H1 (cell line): Measurements from ENCODE around the gene RAB21. TPM values are rescaled to one million over a fixed set of nuclear protein-coding genes. Genes with fewer than 3 reads are reported as not detected.

ENCODE experiments used
- CTBP2 ChIP-seq: IDR thresholded peaks from 2 replicates; pipeline ENCODE4 v1.7.0; 2011; ENCODE audit warnings: borderline replicate concordance, mild to moderate bottlenecking, moderate library complexity, mixed read lengths, low read length; ENCODE audit not compliant: insufficient read depth, insufficient read length
- NANOG ChIP-seq: IDR thresholded peaks from 2 replicates; pipeline ENCODE4 v1.6.1; 2011; ENCODE audit warnings: low read length, low read depth, mild to moderate bottlenecking, inconsistent platforms; ENCODE audit not compliant: insufficient read depth, poor library complexity, severe bottlenecking
- PHF8 ChIP-seq: fragments of 200-600 bp; sonication (generic); conservative IDR thresholded peaks from 2 replicates; pipeline ENCODE4 v1.7.1; 2012; ENCODE audit warnings: low read depth, mild to moderate bottlenecking, inconsistent platforms, low read length, moderate library complexity
- POLR2AphosphoS5 ChIP-seq: IDR thresholded peaks from 2 replicates; pipeline ENCODE4 v1.6.1; 2011; ENCODE audit warnings: low read depth, low read length
- ZNF274 ChIP-seq: IDR thresholded peaks from 2 replicates; pipeline ENCODE4 v1.7.0; 2012; ENCODE audit warnings: low read length, borderline replicate concordance; ENCODE audit errors: extremely low read depth
- polyA plus RNA-seq, 7 experiments: library from polyadenylated mRNA; depleted of rRNA in 3 of 7; stranded (reverse) in 5 of 7; unstranded in 2 of 7; fragments of >200 nt in 5 of 7; fragments of 200-250 nt in 2 of 7; gene quantifications; 1 replicate in 5 of 7; 2 replicates in 1 of 7; 4 replicates in 1 of 7; pipeline versions ENCODE4 v1.2.1 to v1.2.3, GENCODE V29; 2011 to 2013; ENCODE audit warnings: missing spikeins in 2 of 7, mixed read lengths in 2 of 7
- total RNA-seq: library from RNA; stranded (reverse); fragmentation: NEBNext Ultra II Directional; extraction: Animal tissue kit (Norgen Biotek cat#: 25700); gene quantifications from 2 replicates; pipeline ENCODE4 v1.2.1, GENCODE V29; 2021
- TF ChIP-seq, protein P1 (sequence below): fragments of 300-600 bp; sonication (generic); IDR thresholded peaks from 2 replicates; pipeline ENCODE4 v1.7.1; 2012; ENCODE audit warnings: low read length, moderate library complexity, mild to moderate bottlenecking, inconsistent platforms; ENCODE audit not compliant: insufficient replicate concordance

The RAB21 gene
- total and polyA plus RNA-seq, 2 of the 8 experiments (the other 6 are each of a cell fraction or from before 2014, with no cell fraction given) = 1.2 to 47.2 TPM

DNA sequence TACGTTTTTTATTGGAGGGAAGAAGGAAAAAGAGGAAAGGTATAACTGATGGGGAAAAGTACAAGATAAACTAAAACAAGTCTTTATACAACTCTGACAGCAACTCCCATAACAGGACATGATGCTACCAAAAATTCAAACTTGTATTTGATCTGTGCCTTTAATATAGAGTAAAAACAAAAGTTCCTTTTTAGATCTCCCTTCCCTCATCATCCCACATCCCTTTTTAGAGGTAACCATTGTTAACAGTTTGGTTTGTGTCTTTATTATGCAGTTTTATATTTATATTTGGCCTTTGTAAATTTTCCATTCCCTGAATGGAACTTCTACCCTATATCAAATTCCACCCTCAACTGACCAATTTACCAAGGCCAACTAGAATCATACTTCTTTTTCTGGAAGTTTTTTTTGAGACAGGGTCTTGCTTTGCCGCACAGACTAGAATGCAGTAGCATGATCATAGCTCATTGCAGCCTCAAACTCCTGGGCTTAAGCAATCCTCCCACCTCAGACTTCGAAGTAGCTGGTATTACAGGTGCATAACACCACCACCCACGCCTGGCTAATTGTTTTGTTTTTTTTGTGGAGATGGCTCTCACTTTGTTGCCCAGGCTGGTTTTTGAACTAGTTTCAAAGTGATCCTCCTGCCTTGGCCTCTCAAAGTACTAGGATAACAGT lies 36.9 kb downstream of the RAB21 start (continued):
- TF ChIP-seq, protein P1, sequence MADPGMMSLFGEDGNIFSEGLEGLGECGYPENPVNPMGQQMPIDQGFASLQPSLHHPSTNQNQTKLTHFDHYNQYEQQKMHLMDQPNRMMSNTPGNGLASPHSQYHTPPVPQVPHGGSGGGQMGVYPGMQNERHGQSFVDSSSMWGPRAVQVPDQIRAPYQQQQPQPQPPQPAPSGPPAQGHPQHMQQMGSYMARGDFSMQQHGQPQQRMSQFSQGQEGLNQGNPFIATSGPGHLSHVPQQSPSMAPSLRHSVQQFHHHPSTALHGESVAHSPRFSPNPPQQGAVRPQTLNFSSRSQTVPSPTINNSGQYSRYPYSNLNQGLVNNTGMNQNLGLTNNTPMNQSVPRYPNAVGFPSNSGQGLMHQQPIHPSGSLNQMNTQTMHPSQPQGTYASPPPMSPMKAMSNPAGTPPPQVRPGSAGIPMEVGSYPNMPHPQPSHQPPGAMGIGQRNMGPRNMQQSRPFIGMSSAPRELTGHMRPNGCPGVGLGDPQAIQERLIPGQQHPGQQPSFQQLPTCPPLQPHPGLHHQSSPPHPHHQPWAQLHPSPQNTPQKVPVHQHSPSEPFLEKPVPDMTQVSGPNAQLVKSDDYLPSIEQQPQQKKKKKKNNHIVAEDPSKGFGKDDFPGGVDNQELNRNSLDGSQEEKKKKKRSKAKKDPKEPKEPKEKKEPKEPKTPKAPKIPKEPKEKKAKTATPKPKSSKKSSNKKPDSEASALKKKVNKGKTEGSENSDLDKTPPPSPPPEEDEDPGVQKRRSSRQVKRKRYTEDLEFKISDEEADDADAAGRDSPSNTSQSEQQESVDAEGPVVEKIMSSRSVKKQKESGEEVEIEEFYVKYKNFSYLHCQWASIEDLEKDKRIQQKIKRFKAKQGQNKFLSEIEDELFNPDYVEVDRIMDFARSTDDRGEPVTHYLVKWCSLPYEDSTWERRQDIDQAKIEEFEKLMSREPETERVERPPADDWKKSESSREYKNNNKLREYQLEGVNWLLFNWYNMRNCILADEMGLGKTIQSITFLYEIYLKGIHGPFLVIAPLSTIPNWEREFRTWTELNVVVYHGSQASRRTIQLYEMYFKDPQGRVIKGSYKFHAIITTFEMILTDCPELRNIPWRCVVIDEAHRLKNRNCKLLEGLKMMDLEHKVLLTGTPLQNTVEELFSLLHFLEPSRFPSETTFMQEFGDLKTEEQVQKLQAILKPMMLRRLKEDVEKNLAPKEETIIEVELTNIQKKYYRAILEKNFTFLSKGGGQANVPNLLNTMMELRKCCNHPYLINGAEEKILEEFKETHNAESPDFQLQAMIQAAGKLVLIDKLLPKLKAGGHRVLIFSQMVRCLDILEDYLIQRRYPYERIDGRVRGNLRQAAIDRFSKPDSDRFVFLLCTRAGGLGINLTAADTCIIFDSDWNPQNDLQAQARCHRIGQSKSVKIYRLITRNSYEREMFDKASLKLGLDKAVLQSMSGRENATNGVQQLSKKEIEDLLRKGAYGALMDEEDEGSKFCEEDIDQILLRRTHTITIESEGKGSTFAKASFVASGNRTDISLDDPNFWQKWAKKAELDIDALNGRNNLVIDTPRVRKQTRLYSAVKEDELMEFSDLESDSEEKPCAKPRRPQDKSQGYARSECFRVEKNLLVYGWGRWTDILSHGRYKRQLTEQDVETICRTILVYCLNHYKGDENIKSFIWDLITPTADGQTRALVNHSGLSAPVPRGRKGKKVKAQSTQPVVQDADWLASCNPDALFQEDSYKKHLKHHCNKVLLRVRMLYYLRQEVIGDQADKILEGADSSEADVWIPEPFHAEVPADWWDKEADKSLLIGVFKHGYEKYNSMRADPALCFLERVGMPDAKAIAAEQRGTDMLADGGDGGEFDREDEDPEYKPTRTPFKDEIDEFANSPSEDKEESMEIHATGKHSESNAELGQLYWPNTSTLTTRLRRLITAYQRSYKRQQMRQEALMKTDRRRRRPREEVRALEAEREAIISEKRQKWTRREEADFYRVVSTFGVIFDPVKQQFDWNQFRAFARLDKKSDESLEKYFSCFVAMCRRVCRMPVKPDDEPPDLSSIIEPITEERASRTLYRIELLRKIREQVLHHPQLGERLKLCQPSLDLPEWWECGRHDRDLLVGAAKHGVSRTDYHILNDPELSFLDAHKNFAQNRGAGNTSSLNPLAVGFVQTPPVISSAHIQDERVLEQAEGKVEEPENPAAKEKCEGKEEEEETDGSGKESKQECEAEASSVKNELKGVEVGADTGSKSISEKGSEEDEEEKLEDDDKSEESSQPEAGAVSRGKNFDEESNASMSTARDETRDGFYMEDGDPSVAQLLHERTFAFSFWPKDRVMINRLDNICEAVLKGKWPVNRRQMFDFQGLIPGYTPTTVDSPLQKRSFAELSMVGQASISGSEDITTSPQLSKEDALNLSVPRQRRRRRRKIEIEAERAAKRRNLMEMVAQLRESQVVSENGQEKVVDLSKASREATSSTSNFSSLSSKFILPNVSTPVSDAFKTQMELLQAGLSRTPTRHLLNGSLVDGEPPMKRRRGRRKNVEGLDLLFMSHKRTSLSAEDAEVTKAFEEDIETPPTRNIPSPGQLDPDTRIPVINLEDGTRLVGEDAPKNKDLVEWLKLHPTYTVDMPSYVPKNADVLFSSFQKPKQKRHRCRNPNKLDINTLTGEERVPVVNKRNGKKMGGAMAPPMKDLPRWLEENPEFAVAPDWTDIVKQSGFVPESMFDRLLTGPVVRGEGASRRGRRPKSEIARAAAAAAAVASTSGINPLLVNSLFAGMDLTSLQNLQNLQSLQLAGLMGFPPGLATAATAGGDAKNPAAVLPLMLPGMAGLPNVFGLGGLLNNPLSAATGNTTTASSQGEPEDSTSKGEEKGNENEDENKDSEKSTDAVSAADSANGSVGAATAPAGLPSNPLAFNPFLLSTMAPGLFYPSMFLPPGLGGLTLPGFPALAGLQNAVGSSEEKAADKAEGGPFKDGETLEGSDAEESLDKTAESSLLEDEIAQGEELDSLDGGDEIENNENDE = no peak
- no peak for TF ChIP-seq NANOG
- no peak for TF ChIP-seq CTBP2
- no peak for TF ChIP-seq ZNF274
- no peak for TF ChIP-seq POLR2AphosphoS5
- no peak for TF ChIP-seq PHF8
